Mononuclear cell (primary cell): ENCODE results near the gene FUBP1. TPM values are rescaled to one million over a fixed set of nuclear protein-coding genes. Genes with fewer than 3 reads are reported as not detected.

ENCODE experiments used
- H3K27me3 ChIP-seq: 2 replicates; pipeline ENCODE4 v1.6.0; 2011; ENCODE audit warnings: low read length, control low read depth; ENCODE audit not compliant: insufficient read depth
- H3K4me1 ChIP-seq: 2 replicates; pipeline ENCODE4 v1.5.1; 2011; ENCODE audit warnings: mild to moderate bottlenecking, low read length, control low read depth; ENCODE audit not compliant: insufficient read depth
- H3K4me3 ChIP-seq: 2 replicates; pipeline ENCODE4 v1.5.1; 2011; ENCODE audit warnings: mild to moderate bottlenecking, low read length, moderate library complexity
- H3K9me3 ChIP-seq: 2 replicates; pipeline ENCODE4 v1.5.1; 2011; ENCODE audit warnings: low read depth, mild to moderate bottlenecking, control low read depth, low read length
- total RNA-seq: library from RNA; depleted of rRNA; stranded (reverse); fragments of >200 nt; gene quantifications from one replicate; pipeline ENCODE4 v1.2.3, GENCODE V29; 2012

Gene FUBP1
- total RNA-seq, 1 donor: 274 TPM

DNA sequence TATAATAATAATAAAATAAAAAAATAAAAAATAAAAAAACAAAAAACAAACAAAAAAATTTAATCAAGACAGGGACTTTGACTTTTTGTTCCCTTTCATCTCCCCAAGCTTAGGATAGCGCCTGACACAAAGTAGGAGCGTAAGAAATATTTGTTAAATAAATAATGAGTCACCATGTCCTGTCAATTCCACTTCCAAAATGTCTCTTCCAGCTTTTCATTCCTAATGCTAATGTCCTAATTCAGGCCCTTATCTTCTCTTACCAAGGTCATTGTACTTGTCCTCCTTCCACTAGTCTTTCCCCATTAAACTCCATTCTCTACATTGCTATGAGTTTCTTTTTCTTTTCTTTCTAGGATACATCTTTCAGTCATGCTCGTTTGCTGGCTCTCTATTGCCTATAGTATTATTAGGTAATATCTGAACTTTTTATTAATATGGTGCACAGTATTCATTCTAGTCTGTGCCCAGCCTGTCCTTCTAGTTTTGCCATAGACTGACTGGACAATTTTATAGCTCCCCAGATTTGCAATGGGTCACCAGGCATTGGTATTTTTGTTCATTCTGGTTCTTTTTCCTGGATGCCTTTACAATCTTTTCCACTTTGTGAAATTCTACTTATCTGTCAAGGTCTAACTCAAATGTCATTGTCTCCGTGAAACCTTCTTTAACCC lies 79.1 kb downstream of the FUBP1 start:
- Histone ChIP-seq H3K4me3 (no peak overlapping the region), H3K4me1 (no peaks in the 10 kb centered on the region), H3K9me3 (no peaks in the 10 kb centered on the region), H3K27me3 (no peaks in the 10 kb centered on the region)

Other genes with a start within 250 kb of the FUBP1 start
- 90.3 TPM for gene USP33, start 219.2 kb downstream of the FUBP1 start, total RNA-seq
- 20.7 TPM for gene MIGA1, start 199.4 kb downstream of the FUBP1 start, total RNA-seq
- gene NEXN, start 90.4 kb downstream of the FUBP1 start, total RNA-seq: 1.4 TPM
- 22.4 TPM for gene DNAJB4, start 25.9 kb upstream of the FUBP1 start, total RNA-seq
- under 0.01 TPM for gene GIPC2, start 66.9 kb upstream of the FUBP1 start, total RNA-seq